Measurements from ENCODE around the gene OXNAD1.

- no peak for TF ChIP-seq POLR2A (IDR thresholded peaks at IDR 0.05)
- no peak for TF ChIP-seq CTCF (IDR thresholded peaks at IDR 0.05)
Measured at GRCh38 chr3:16265455-16265786, 409 bp downstream of the OXNAD1 start.

Data from body of pancreas (tissue), 4 donors.